HG03565 (cell line): ENCODE data around the gene CLSTN2.

Source experiments
- ATAC-seq: cut with Tn5 transposase; IDR thresholded peaks from one replicate; pipeline ENCODE4 v1.9.1; 2021; ENCODE audit warnings: mild to moderate bottlenecking, moderate library complexity; ENCODE audit not compliant: unreplicated experiment

CLSTN2 gene

DNA sequence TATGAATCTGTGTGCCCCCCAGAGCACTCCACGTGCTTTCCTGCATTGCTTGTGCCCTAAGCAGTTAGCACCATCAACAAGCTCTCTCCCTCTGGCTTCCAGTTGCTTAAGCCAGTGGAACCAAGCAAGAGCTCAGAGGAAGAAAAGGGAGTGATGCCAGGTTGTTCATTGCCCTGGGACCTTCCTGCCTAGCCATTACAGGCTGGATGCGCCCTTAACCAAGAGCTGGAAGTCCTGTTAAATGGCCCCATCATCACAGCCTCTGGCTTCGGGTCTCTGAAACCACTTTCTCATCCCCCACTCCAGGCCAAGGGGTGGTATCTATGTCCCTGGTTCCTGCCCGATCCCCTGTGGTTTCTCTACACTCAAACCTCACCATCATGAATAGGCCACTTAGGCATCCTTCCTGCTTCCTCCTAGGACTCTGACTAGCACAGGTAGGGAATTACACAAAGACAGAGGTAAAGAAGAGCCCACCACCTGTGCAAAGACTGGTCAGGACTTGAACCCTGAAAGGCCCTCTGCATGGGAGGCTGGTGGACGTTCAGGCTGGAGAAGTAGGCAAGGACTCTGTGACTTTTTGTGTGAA lies 433.3 kb downstream of the CLSTN2 start:
- no peak for ATAC-seq

DNA sequence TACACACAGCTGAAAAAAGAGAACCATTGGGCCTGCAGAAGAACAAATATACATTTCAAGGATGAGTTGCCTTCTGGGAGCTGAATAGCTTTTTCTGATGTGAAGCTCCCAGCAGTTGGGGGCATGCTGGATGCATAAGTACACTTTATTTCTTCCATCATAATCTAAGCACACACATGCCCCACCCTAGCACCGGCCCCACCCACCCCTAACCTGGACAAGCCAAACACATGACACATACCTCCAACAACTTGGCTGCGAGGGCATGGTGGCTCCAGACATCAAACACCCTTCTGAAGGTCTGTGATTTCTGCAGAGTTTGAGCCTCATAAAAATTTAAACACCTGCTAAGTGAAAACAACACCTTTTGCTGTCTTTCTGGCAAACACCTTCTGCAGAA lies 435.7 kb downstream of the CLSTN2 start:
- no peak for ATAC-seq

DNA sequence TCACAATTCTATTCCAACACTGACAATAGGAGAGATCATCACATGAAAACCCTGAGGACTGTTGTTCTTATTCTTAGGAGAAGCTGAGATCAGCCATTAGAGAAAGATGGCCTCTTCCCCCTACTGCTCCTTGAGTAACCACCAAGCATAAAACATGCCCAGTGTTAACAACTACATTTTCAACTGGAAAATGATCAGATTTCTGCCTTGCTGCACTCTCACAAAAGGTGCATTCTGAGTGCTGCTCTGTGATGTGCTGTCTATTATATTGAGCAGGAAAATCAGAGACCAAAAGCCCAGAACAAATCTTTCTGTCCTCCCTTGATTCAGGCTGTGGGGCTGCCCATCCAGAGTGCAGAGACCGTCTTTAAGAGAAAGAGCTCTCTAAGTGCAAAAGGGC lies 438.2 kb downstream of the CLSTN2 start:
- ATAC-seq: no peak

DNA sequence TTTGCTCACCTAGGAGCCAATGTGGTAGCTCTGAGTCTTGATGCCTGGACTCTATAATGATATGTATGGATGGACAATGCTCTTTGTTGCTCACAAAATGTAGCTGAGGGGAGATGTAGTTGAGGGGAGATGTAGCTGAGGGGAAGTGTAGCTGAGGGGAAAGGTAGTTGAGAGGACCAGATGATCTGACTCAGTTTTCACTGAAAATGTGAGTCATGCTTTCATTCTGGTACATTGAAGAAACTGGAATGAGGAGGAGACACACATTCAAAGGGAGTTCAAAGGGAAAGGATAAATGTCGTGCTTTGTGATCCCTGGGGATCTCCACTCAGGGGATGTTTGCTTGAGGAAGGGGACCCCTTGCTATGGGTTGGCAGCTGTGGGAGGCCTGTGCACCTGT lies 440.0 kb downstream of the CLSTN2 start:
- no peak for ATAC-seq

DNA sequence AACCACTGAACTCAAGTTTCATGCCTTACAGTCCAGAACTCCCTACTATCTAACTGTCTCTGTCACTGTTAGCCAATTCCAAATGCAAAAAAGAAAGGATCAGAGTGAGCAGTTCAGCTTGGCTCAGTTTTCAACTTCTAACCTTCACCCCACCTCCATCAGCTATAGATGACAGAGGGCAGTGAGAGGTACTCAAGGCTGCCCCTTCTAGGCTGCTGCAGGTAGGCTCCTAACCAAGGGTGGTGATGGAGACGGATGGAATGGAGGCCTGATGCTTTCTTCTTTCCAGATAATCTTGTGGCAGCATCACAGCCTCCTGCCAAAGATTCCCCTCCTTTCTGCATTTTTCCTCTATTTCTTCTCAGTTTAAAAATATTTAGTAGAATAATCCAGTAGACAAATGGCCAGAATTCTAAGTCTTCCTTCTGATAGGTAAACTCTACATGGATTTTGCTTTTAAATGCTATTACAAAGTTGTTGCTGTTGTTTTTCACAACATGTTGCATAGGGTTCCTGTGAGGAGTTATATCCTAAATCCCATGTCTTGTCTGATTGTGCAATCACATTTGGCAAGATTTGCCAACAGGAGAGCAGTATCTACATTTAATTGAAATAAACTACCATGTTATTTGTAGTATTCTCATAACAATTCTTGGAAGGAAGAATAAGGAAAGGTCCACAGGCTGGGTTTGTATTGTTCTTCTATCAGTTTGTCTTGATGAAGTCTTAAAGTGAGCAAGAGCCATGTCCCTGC lies 441.3 kb downstream of the CLSTN2 start:
- ATAC-seq: no peak

DNA sequence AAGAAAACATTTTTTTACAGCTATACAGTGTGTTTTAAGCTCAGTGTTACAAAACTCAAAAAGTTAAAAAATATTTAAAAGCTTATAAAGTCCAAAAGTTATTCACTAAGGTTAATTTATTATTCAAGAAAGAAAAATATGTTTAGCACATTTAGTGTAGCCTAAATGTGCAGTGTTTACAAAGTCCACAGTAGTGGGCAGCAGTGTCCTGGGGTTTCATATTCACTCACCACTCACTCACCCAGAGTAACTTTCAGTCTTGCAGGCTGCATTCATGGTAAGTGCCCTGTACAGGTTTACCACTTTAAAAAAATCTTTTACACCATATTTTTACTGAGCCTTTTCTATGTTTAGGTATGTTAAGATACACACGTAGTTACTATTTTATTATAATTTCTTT lies 442.7 kb downstream of the CLSTN2 start:
- no peak for ATAC-seq

DNA sequence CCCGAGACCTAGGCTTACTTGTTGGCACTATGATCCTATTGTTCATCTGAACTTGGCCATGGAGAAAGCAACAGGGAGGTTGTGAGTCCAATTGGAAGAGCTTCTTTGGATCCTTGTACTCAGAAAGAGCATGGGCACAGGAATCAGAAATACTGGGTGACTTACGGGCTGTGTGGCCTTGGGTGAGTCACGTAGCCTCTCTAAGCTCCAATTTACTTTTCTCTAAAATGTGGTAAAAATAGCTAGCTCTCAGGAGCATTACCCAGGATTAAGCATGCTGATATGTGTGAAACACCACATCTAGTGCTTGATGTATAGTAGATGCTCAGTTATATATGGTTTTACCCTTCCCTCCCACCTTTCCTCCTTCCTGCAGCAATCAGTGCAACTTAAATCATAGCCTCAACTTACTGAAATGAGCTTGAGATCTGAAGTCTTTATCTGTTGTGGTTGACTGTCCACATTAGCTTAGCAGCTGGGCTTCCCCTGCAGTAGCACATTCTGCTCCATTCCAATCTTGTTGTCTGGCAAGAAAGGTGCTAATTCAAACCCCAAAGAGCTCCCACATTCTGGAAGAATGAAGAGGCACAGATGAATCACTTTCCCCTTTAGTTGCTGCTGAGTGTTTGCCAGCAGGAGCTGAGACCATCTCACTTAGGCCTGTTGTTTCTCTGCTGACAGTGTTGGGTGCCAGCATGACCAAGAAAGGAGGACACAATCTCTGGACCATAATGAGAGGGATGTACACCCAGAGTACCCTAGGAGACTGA lies 443.8 kb downstream of the CLSTN2 start:
- no peak for ATAC-seq

DNA sequence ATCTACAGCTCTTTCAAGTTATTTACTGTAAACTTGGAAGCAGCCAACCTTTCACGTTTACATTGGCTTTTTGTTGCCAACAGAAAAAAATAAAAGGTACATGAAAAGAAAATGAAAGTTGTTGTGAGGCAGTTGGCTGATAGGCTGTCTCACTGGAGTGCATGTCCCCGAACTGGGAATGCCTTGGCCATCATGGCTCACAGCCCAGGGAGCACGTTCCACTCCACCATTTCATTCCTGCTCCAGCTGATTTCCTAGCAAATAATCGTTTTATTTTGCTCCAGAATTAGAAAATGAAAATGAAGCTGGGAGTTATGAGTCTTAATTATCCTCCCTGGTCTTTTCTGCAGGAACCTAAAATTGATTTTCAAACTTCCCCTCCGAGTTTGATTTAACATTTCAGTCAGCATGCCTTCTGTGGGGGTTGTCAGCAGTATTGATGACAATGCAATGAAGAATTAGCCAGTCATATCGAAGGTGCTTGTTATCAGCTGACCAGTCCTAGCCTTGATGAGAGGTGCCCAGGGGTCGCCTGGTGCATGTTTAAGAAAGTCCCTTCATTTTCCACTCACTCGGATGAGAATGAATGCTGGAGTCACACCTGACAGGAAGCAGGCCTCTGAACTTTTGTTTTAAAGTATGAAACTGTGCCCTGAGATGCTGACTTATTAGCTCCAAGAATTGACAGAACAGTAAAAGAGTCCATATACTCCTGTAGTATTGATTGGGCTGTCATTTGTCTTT lies 449.2 kb downstream of the CLSTN2 start:
- no peak for ATAC-seq

DNA sequence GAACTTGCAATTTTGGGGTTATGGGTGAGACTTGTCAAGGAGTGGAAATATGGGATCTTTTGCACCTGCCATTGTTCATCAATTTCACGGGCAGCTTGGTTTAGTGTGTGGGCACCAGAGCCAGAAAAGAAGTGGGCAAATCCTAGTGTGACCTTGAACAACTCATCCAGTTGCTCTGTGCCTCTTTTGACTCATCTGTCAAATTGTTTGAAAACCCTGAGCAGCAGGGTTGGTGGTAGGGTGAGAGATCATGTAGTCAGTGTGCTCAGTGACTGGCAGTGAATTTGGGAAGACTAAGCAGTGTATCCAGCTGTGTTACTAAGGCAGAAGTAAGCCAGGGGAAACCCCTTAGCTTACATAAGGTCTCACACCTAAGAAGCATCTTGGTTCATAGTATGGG lies 449.9 kb downstream of the CLSTN2 start:
- no peak for ATAC-seq

DNA sequence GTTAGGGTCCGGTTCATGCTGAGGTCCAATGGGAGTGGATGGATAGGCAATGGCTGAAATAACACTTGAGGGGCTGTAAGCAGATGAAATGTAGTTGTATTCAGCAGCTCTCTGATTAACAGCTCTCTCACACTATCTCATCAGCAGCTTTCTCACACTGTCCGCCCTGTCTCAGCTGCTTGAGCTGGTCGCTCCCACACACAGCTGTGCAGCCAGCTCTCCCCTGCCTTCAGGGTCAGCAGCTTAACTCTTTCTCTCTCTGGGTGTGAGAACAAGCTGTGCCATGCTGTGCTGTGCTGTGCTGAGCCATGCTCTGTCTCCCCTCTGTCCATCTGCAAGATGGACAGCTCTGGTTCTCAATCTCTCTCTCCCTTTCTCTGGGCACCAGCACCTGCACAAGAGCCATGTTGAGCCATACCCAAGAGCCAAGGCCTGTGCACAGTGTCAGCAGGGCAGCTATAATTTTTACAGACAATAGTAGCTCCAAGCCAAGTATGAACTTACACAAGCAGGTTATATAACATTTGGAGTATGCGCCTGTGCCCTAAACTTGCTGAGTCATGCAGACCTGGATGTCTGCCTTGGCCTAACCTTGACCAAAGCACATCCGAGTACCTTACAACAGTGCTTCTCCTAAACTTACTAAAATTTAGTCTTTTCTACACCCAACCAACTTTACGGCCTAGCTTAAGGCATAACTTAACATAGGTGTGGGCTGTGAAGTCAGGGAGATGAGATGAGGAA lies 451.5 kb downstream of the CLSTN2 start:
- ATAC-seq: no peak

DNA sequence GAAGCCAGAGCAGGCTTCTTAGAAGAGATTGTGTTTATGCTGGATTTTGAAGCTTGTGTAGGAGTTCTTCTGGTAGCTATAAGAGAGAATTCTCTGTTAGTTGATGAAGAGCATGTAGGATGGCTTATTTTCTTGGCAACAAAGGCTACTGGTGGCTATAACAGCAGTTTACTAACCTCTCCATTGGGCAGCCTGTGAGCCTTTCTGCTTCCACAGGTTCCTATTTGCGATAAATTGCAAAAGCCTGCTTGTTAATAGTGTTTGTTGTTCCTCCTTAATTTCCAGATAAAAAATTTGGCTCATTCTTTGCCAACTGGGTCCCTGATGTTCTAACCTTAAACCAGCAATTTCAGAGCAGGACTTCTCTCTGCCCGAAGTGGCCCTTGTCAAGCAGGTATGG lies 452.3 kb downstream of the CLSTN2 start:
- ATAC-seq: no peak

DNA sequence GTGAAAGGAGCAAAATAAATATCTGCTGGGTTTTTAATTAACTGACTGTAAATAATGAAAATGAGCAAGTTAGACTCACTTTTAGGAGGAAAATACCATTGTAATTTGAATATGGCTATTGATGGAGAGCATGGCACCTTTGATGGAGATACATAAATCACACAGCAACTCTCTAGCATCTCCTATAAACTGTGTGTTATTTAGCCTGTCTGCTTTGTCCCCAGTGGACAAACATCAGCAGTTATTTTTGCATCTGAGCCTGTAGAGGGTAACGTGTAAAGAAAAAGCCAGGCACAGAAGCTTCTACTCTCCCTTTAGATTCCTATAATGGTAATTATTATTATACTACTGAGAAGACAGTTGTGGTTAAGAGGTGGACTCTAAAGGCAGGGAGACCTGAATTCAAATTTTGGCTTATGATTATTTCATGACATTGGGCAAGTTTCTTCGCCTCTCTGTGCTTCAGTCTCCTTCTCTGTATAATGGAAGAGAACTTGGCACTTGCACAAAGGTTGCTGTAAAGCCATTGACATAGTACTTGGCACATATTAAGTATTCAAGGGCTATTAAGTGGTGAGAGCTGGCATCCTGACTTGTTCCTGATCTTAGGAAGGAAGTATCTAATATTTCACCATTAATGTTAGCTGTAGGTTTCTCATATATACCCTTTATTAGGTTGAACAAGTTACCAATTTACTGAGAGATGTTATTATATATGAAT lies 453.4 kb downstream of the CLSTN2 start:
- no peak for ATAC-seq

DNA sequence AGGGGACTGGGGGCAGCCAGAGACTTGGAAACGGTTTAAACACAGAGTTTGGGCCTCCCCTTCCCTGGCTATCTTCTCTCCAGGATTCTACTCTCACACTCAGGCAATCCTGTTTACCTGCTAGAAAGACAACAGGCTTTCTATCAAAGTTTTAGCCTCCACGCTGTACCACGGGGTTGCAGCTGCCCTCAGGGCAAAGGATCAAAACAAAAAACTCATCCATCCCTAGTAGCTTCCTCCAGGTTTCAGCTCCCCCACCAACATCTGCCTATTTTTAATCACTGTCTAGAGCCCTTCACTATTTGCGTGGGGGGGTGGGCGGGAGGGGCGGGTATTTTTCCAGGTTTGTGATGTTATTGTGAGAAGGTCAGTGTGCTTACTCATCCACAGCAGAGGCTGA lies 456.1 kb downstream of the CLSTN2 start:
- no peak for ATAC-seq

DNA sequence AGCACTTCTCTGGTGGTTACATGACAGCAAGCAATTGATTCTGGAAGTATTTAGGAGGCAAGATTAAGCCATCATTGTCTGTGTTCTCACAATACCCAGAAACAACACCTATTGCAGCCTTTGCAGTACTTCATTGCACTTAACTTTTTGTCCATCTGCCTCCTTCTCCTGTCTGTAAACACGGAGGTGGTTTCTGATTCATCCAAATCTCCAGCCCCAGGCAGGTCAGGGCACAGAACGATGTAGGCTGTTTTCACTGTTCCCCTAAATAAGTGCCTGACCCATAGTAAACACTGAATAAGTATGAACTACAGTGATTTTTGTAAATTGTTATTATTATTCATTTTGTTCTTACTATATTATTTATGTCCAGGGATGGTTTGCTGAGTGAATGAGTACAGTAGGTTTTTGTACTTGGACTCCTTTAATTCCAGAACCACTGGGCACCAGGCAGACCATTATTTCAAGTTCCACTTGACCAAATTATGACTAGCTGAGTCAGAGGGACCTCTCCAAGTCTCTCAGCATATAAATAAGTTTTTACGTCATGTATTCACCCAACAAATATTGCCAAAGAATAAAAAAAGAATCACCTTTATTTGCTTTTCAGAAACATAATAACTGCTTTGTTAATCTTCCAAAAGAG lies 459.6 kb downstream of the CLSTN2 start:
- no peak for ATAC-seq

DNA sequence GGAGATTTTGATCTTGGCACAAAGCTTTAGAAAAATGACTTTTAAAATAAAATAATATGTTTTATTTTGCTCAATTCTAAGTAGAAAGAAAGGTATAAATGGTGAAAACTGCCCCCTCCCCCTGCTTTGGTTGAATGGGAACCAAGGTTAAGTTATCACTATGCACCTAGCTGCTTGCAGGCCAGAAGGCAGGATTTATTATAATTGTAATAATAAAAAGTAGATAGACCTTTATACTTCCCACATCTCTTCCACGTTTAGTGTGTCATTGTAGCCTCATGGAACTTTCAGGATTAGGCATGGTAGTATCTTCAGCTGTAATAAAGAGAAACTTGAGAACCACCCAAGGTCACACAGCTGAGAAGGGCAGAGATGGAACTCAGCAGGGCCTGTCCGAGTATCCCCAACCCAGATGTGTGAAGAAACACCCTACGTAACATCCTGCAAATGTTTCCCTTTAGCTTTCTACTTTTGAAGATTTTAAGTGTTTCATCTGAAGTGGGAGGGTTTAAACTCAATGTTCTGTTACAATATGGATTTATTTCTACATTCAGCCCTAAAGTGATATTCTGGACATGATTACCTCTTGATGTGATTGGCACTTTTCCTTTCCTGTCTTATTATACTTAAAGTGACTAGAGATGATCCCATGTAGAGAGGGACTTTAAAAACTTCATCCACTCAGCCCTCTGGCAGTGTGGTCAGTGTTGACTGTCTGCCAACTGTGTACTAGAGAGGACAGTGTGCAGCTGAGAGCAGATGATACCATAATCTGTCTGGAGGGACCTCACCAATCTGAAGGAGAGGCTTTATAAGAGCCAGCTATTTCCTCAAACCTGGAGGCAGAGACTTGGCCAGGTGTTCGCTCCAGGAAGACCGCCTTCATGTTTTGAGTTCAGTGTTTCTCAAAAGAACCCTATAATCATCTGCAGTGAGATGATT lies 460.4 kb downstream of the CLSTN2 start:
- ATAC-seq: no peak

DNA sequence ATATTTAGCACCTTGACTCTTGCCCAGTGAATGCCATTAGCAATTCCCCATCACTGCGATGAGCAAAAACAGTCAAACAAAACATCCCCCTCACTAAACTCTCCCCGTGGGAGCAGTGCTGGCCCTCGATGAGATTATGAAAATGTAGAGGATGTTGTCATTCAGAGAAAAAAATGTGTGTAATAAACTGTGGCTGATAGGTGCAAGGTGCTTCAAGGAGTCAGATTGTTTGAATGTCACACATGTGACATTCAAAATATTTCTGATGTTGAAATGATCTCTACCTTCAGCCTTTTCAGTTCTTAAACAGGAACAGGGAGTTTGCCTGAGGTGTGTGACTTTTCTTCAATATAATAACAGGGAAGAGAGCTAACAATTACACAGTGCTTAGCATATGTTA lies 461.1 kb downstream of the CLSTN2 start:
- ATAC-seq: no peak

DNA sequence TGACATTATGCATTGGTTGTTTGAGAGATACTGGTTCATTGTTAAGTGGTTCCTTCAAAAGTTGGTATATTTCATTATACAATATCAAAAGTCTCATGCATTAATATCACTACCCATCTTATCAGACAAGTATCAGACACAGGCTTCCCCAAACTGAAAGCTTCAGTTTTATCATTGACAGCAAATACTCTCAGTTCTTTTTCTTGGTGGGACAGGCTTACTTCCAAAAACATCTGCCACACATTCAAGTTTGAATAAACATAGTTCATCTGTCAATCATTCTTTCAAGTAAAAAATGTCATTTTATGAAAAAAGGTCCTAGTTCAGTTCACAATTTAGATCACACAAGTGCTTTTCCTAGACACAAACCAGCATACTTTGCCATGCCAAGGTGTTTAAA lies 462.9 kb downstream of the CLSTN2 start:
- ATAC-seq: no peak

DNA sequence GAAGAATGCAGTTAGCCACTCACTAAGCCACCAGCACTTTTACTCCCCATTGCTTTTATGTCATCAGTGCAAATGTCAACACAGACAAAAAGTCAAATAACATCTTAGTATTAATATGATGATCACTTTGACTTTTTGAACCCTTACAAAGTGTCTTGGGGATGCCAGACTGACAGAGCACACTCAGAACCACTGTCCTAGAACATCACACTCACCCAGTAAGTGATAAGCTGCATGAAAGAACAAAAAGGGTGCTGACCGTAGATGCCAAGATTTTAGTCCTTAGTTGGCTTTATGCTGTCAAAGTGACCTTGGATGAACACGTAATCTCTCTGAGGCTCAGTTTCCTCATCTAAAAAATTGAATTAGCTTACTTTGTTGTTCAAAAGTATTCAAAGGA lies 463.4 kb downstream of the CLSTN2 start:
- ATAC-seq: no peak

DNA sequence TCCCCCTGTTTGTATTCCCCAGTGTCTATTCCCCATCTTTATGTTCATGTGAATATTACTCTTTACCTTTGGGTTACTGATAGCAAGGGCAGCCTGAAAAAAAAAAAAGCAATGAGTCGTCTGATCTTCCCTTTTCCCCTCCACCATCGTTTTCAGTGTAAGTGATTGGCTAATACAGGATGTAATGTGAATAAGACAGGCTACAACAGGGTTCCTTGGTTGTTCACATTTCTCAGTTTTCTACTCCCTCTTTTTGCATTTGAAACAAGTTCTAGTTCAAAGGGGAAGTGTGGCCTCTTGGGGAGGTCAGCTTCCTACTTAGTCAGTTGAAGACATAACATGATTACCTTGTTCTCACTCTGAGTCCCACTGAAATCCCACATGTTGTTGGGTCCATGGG lies 464.9 kb downstream of the CLSTN2 start:
- ATAC-seq: no peak
